GM18520 (cell line): ENCODE data around the gene SRGAP2C.
"Not testable (repeated sequence)": the region's sequence is repeated elsewhere in the genome, so short reads cannot be mapped to it uniquely, and the experiment has no call there.

Experiments used
- ATAC-seq: cut with Tn5 transposase; IDR thresholded peaks from one replicate; pipeline ENCODE4 v1.9.1; 2021; ENCODE audit not compliant: unreplicated experiment

SRGAP2C gene

GRCh38 chr1:121324726-121325125 lies 140.0 kb downstream of the SRGAP2C start:
- ATAC-seq = not testable (repeated sequence)

DNA sequence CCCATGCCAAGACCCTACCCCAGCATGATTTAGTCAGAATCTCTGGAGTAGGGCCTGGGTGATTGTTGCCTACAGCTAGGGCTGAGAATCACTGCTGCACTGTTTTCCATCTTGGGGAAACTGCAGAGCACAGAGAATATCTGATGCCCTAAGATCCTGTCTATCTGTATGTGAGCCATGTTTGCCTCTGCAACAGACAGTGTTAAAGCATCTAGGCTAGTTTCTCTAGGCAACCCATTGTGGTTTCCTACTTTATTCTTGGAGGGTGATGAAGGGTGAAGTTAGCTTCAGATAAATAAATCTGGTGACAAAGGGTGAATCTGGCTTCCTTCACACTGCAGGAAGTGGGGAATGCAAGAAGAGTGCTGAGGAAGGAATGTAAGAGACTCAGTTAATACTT lies 147.4 kb downstream of the SRGAP2C start:
- ATAC-seq = not testable (repeated sequence)

- ATAC-seq = not testable (repeated sequence)
These were observed 148.1 kb downstream of the SRGAP2C start for GRCh38 chr1:121332599-121333562.

GRCh38 chr1:121337958-121338357 lies 153.2 kb downstream of the SRGAP2C start:
- ATAC-seq = peak; percentile 68

GRCh38 chr1:121339611-121340010 lies 154.8 kb downstream of the SRGAP2C start:
- ATAC-seq = peak; percentile 43

GRCh38 chr1:121343311-121343906 lies 158.6 kb downstream of the SRGAP2C start:
- not testable (repeated sequence) for ATAC-seq

- not testable (repeated sequence) for ATAC-seq
These were observed 159.6 kb downstream of the SRGAP2C start for GRCh38 chr1:121344355-121344754.

DNA sequence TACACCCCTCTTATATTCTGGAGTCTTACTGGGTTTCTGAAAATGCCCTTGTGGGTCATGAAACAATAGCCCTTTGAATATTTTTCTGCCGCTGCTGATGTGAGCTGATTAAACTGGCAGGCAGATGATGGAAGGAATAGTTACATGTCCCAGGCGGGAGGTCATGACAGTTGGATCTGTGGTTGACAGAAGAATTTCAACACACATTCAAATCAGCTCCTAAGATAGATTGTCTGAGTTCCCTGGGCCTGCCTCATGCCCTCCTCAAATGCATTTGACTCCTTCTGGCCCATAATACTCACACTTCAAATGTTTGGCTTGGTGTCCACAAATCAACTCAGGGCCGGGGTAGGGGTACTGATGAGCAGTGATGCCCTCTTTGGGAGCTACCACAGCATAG lies 161.9 kb downstream of the SRGAP2C start:
- ATAC-seq = not testable (repeated sequence)

DNA sequence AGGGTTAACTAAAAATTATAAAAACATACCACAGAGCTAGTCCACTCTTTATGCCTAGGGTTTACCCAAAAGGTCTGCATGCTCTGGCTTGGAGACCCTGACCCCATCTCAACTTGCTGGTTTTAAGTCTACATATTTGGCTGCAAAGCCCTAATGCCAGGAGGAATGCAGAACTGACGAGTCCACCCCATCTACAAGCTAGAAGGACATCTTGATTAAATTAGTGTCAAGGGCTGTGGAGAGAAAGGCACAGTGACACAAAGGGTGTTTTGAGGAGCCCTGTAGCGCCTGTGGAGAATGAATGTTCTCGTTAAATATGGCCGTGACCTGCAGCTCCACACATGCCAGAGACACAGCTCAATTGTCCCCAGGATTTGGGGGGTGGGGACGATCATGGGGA lies 162.7 kb downstream of the SRGAP2C start:
- not testable (repeated sequence) for ATAC-seq

- not testable (repeated sequence) for ATAC-seq
These were observed 163.3 kb downstream of the SRGAP2C start for GRCh38 chr1:121348115-121348514.

- not testable (repeated sequence) for ATAC-seq
These were observed 164.7 kb downstream of the SRGAP2C start for GRCh38 chr1:121349332-121349967.

DNA sequence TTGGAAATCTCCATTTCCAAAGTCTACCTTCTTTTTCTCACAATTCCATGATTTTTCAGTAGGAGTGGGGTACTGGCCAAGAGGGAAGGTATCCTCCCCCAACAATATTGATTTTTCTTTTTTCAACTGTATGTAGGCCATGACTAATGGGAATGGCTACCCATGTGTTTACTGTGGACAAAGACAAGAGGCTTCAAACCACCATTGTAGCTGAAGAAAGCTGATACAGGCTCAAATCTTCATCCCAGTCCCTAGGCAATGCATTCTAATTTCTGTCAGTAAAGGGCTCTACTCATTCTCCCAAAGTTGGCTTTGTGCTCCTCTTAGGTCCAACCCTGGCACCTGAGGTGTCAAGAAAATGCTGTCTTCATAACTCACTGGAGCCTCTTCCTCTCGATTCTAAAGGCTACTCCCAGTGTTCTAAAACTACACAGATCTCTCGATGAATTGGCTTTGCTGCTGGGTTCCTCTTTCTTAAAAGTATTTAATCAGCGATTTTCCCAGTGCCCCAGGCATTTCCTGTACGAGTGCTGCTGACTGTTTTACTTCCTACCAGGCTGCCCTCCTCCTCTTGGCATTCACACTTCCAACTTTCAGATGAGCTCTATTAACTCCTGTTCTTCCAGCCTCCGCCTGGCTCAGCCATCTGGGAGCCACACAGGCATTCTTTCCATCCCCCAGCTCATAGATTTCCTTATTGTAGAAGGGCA lies 171.1 kb downstream of the SRGAP2C start:
- ATAC-seq = not testable (repeated sequence)

DNA sequence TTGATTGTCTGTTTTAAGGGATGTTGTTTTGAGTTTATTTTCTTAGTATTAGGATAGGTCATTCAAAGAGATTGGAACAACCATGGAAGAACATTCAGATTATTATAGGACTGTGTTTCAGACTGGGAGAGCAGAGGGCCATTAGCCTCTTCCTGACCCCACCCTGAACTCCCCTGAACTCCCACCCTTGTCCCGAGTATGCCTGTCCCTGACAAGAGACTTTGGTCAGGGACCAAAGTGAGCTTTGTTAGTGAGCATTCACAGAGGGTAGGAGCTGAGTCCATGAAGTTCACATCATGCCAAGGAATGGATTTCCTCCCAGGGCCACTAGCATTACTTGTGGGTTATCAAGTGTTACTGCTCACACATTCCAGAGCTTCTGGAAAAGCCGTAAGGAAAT lies 172.0 kb downstream of the SRGAP2C start:
- ATAC-seq = not testable (repeated sequence)

DNA sequence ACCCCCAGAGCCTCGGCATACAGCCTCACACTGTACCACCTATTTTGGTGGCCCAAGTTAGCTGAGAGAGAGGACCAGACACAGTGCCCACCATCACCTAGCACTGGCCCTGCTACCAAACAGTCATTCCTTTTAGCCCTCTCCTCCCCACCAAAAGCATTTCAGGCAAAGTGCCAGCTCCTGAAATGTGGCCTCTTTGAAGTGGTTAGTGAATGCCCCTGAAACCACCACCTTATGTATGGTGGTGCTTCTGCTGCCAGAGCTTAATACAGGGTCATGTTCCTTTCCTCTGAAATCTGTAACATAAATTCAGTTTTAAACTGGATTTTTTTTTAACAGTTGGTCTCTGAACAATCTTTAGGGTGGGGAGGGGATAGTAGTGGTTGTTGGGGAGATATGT lies 175.8 kb downstream of the SRGAP2C start:
- ATAC-seq = not testable (repeated sequence)

GRCh38 chr1:121361451-121362233 lies 176.9 kb downstream of the SRGAP2C start:
- not testable (repeated sequence) for ATAC-seq

DNA sequence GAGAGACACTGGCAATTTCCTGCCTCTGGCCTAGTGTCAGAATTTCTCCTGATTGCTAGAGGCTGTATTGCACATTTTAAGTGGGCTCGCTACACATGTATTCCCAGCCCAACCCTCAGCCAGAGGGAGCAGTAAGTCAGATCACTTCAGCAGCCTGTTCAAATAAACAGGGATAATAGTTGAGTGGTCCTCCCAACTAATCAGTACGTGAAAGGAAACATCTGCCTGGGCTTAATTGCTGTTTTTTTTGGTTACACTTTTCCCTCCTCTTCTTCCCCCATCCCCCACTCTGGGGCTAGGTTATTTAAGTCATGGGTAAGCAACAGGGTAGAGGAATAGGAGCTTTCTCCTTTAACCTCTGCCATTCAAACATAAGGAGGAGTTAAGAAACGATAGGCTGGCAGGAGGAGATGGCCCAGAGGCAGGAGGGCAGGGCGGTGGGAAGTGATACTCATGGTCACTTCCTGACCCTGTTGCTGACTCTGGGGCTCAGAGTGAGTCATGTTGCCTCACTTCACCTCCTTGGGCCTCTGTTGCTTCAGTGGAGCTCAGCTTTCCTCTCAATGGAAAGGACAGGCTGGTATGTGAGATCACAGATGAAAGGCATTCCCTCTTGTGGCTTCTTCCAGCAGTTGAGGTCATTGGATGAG lies 177.6 kb downstream of the SRGAP2C start:
- not testable (repeated sequence) for ATAC-seq

DNA sequence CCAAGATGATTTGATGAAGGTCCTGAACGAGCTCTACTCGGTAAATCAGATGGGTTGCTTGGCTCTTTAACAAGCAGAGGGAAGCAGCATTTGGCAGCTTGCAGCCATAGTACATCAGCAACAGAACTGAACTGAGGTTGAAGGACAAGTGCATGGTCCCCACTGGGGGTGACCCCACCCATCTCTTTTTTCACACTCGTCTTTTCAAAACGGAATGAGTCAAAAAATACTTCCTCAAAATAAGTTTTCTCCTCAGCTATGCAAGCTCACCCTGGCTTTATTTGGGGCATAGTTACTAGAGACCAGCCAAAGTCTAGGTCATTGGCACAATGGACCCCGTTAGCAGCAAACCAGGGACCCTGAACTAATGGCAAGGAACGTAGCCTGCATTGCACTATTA lies 180.5 kb downstream of the SRGAP2C start:
- ATAC-seq = not testable (repeated sequence)

GRCh38 chr1:121365723-121366122 lies 180.9 kb downstream of the SRGAP2C start:
- ATAC-seq = not testable (repeated sequence)

DNA sequence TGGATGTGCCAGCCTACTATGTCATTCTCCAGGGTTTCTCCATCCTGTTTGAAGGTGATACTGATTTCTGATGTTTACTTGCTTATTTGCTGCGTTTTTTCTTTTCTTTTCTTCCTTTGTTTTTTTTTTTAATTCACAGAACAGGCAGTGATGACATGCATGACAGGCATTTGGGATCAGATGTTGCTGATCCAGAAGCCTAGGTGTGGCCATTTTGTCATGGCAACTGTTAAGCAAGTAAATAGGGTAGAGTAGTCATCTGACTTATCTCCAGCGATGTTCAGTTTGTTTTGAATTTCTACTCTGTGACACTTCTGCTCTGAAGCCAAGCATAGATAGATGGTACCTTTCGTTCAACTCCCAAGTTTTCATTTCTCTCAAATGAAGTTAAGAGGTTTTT lies 181.4 kb downstream of the SRGAP2C start:
- ATAC-seq = not testable (repeated sequence)

DNA sequence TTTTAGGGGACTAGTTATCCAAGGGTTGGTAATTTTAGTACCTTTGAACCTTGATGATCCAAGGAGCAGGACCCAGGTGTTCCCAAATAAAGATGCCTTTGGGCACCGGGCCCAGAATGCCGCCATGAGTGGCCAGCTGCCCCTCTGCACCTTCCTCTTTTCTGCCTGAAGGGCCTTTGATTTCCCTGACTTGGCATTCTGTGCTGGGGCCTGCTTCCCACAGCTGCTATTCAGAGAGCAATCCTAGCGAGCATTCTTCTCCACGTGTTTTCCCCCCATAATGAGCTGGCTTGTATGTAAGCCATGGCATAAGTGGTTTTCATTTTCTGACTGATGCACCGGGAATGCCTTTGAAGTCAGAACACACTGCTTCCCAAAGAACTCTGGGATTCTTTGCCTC lies 184.1 kb downstream of the SRGAP2C start:
- ATAC-seq = not testable (repeated sequence)
